HG02798 (cell line): ENCODE measurements around the gene SLC45A1.
"Not testable (repeated sequence)": the region's sequence is repeated elsewhere in the genome, so short reads cannot be mapped to it uniquely, and the experiment has no call there.

Experiments used
- ATAC-seq: cut with Tn5 transposase; IDR thresholded peaks from one replicate; pipeline ENCODE4 v1.9.1; 2021; ENCODE audit warnings: mild to moderate bottlenecking; ENCODE audit not compliant: unreplicated experiment, poor library complexity

Gene SLC45A1

DNA sequence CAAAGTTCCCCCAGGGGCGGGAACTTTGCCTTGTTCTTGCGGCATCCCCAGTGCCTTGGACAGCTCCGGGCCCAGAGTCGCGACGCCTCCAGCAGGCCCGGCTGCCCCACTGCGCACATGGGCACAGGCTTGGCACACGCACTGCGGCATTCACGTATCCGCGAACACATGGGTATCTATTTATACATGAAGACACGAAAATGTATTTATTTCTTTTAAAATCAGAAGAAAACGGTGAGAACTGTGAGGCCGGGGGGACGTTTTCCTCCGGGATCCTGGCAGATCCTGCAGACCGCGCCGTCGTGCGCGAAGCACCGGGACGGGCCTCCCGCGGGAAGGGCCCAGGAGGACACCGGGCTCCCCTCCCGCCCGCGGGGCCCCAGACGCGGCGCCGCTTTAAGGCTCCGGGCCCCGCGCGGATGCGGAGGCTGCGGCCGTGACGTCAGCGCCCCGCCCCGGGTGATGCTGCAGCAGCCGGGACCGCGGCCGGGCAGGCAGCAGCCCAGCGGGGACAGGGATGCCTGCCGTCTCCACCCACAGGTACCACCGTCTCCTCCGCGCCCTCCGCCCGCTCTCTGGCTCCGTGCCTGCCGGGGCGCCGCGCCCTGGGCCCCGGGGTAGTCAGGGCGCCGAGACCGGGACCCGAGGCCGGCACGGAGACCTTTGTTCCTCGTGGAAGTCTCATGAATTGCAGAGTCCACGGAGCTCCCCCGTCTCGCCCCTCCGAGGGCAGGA, at the start of gene SLC45A1:
Gene SLC45A1 (plus strand): TSS at position 468 of the 735 bp plus-strand sequence. CDS start 6,216 bp downstream, outside the sequence.
- ATAC-seq, result peak; percentile 78

GRCh38 chr1:8273036-8273435, 44.9 kb upstream of the SLC45A1 start:
- ATAC-seq, result no peak

GRCh38 chr1:8274352-8274751, 43.6 kb upstream of the SLC45A1 start:
- ATAC-seq, result no peak

GRCh38 chr1:8276173-8276914, 41.6 kb upstream of the SLC45A1 start:
- no peak for ATAC-seq

- ATAC-seq, result no peak
Observed at GRCh38 chr1:8276932-8277331, 41.0 kb upstream of the SLC45A1 start.

GRCh38 chr1:8278677-8279076, 39.2 kb upstream of the SLC45A1 start:
- not testable (repeated sequence) for ATAC-seq

- no peak for ATAC-seq
Observed at GRCh38 chr1:8281843-8282509, 35.9 kb upstream of the SLC45A1 start.

DNA sequence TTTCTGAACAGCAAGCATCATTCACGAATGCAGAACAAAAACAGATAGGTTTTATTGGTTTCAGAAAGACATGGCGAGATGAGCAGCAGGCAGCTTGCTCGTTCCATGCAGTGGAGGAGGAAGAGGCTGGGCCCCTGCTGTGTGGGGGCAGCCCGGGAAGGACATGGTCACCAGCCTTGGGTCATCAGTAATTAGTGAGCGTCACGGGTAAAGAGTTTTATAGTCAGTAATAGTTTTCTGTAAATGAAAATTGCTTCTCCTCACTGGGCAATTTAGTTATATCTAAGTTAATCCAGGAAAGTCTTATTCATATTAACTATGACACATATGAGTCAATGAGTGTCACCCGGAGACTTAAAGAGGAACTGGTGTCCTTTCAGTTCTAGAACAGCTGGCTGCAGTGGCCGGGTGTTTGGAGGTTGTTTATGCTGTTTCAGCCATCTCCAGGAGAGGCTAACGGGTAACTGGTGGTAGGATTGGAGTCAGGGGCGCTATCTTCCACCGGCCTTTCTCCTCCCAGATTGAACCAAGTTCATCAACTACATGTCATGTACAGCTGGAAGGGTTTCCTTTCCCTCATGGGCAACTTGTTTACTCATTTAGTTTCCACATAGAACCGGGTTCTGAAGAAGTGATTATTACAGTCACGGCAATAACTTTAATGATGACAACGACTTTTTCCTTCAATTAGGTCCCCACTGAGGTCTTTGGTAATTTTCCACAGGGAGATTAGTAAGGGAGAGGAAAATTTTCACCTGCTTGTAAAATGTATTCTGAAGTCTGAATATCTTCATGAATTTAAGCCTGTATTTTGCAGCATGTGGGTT, 34.6 kb upstream of the SLC45A1 start:
- peak; percentile 91 for ATAC-seq

DNA sequence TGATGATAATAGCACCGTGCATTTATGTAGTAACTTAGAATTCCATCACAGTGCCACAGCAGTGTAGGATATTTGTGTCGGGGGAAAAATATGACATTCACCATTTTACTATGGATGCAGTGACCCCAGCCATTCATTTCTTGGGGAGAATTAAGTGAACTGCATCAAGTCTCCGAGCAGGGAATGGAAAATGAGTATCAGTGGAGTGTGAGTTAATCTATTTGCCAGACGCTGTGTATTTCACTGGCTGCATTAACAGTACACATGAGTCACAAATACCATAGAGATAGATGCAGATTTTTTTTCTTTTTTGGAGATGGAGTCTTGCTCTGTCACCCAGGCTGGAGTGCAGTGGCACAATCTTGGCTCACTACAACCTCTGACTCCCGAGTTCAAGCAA, 33.8 kb upstream of the SLC45A1 start:
- no peak for ATAC-seq

GRCh38 chr1:8285103-8285502, 32.8 kb upstream of the SLC45A1 start:
- ATAC-seq, result no peak

GRCh38 chr1:8285965-8286364, 31.9 kb upstream of the SLC45A1 start:
- no peak for ATAC-seq

GRCh38 chr1:8293118-8293517, 24.8 kb upstream of the SLC45A1 start:
- ATAC-seq, result no peak

- ATAC-seq, result no peak
Observed at GRCh38 chr1:8293641-8294169, 24.2 kb upstream of the SLC45A1 start.

DNA sequence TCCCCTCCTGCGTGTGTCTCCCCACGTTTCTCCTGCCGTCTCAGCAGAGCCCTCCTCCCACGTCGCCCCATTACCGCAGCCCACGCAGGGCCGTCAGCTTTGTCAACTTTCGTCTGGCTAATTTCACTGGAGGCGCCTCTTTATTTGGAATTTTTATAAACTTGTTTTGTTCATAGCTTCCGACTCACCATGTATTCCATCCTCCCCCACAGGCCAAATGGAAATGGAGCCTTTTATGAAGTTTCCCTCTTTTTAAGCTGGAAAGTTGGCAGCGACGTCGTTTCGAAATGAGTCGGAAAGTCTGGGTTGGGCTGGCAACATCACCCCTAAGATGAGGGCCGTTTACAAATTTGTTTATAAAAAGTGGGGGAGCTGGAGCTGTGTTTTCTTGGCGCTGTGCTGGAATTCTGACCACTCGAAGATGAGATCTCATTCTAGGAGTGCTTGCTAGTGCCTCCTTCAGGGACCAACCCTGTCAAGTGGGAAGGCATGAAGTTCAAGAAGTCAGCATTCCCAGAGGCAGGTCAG, 23.7 kb upstream of the SLC45A1 start:
- ATAC-seq, result no peak

- ATAC-seq, result no peak
Observed at GRCh38 chr1:8297245-8297644, 20.7 kb upstream of the SLC45A1 start.

- no peak for ATAC-seq
Observed at GRCh38 chr1:8299963-8300362, 18.0 kb upstream of the SLC45A1 start.

DNA sequence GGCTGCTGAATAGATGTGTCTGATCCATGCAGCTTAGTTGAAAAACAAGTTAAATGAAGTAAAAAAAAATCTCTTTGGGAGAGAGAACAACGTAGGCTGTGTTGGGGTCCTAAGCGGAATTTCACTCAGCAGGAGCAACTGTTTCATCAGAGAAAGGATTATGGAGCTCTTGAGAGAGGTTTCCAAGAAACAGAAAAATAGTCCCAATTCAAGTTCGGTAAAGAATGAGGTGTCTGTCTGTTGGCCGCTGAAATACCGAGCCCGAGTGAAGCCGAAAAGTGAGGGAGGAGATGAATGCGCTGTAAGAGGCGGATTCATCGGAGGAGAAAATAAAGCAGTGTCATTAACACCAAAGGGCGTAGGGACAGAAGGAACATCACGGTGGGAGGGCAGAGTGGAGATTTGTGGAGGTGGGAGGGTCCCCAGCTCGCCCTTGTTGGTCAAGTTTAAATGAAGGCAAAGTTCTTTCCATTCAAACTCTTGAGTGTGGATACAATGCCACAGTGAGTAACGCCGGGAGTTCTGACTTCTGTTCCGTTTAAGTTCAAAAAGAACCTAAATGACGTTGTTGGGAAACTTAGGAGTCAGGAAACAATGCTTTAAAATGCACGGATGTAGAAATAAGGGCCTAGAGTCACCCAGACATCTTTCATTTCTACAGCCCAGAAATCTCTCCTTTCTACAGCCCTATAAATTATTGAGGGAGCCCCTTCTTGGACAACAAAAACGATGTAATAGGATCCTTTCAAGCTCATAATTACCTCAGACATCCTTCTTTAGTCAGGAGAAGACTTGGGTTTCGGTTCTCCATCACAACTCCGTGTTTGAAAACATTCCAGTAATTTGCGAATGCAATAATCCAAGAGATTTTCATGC, 15.6 kb upstream of the SLC45A1 start:
- no peak for ATAC-seq

DNA sequence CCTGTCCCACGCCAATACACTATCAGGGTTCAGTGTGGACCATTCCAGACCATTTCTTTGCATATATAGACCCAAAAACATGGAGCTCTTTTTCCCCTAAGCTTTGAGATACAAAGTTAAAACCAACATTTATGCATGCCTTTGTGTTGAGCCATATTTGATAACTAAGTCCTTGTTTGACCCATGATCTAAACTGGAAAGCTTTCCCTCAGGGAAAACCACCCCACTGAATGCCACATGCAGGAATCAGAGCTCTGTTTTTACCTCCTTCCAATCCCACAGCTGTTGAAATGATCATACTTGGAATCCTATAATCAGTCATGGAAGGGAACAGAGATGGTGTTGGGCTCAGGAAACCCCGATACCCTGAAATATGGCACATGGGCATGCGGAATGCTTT, 14.8 kb upstream of the SLC45A1 start:
- no peak for ATAC-seq

DNA sequence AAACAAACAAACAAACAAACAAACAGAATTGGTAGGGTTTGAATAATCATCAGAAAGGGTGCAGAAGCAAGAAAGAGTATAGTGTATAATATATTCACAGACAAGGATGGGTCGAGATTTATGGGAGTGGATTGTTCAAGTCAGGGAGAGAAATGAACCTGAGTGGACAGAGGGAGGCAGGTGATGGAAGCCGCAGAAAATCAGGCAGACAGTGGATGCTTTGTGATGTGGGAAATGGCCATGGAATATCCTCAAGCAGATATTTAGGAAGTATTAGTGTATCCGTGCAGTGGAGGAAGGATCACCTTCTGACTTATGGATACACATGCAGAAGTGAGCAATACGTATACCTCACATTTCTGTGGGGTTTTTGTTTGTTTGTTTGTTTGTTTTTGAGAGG, 14.0 kb upstream of the SLC45A1 start:
- no peak for ATAC-seq
